ENCODE results near the gene NFIB.
A peak's percentile ranks its signal among the peaks of the same experiment; 100 is the strongest.

Gene NFIB

DNA sequence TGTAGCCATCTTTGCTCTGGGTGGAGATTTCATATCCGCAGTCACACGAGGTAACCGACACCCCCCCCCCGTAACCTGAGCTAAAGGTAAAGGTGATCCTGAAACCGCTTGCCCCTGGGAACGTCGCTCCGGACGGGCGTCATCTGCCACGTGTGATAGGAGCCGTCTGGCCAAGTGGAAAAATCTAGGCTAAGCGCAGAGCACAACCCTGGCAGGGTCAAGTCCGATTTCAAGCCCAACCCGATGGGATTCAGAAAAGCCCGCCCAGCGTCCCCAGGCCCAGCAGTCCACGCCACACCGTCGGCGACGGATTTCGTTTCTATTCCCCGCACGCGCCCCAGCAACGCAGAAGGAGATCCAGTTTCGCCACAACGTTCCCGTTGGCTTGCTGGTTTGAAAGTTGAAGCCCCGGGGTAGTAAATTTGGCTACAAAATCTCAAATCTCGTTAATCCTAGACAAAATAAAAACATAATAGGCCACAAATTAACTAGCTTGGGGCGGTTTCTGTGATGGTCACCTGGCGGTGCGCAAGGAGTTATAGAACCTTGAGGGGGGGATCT lies 32.4 kb upstream of the NFIB start:
- in situ Hi-C loops (cut with HindIII; ENCODE audit: low pct_ligation_motif_present, low pct_unique_long_range_greater_than_20kb, low sequenced_read_pairs): no loop called here
- no peak for DNase-seq

GRCh38 chr9:14345354-14346230 lies 31.7 kb upstream of the NFIB start:
- DNase-seq: no peak
- in situ Hi-C loops (cut with HindIII; ENCODE audit: low pct_ligation_motif_present, low pct_unique_long_range_greater_than_20kb, low sequenced_read_pairs): no loop called here

GRCh38 chr9:14344941-14345353 lies 31.0 kb upstream of the NFIB start:
- no peak for DNase-seq
- in situ Hi-C loops (cut with HindIII; ENCODE audit: low pct_ligation_motif_present, low pct_unique_long_range_greater_than_20kb, low sequenced_read_pairs): no loop called here

- in situ Hi-C loops (cut with HindIII; ENCODE audit: low pct_ligation_motif_present, low pct_unique_long_range_greater_than_20kb, low sequenced_read_pairs): no loop called here
- DNase-seq: no peak
Measured at GRCh38 chr9:14344053-14344524, 30.1 kb upstream of the NFIB start.

DNA sequence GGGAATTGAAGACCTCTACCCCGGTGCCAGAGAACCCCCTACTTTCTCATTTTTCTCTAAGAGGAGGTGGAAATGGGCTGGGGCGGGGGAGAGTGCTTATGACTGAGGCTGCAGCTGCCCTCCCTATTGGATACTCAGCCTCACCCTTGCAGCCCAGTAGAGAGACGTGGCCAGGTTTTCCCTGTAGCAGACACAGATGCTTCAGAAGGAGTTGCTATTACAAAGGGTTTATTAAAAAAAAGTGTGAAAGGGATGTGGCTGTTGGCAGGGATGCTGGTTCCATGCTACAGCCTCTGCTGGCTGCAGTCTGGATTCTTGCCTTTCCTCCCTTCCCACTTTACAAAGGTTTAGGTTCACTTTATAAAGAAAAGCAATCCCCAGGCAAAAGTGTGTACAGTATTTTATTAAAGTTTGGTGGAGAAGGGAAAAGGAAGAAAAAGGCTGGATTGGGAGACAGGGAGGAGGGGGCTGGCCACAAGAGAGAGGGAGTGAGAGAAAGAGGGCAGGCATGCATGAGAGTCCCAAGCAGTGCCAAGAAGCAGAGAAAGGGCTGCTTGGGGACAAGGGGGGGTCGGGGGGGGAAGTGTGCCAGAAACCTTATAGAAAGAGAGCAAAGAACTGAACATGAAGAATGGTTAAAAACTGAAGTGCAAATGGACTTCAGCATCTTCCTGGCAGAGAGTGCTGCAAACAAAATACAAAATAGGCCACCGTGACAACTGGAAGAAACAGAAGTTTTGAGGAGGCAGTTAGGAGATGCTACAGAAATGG lies 29.5 kb upstream of the NFIB start:
- DNase-seq: no peak
- in situ Hi-C loops (cut with HindIII; ENCODE audit: low pct_ligation_motif_present, low pct_unique_long_range_greater_than_20kb, low sequenced_read_pairs): no loop called here

DNA sequence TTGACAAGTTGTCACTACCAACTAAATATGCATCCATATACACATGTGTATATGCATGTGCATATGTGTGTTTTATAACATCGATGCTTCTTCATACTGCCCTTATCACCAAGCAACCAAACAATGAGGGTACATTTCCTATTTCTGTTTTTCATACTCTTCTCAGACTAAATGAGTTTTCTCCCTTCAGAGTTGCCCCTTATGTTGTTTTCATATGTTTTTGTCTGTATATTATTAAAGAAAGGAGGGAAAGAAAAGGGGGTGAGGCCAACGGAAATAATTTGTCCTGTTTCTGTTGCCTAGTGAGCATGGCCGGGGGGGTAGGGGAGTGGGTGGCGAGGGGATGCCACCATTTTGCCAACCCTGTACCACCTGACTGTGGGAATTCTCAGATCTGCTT lies 28.8 kb upstream of the NFIB start:
- DNase-seq: no peak
- in situ Hi-C loops (cut with HindIII; ENCODE audit: low pct_ligation_motif_present, low pct_unique_long_range_greater_than_20kb, low sequenced_read_pairs): no loop called here

- in situ Hi-C loops (cut with HindIII; ENCODE audit: low pct_ligation_motif_present, low pct_unique_long_range_greater_than_20kb, low sequenced_read_pairs): no loop called here
- no peak for DNase-seq
Measured at GRCh38 chr9:14341437-14342122, 27.6 kb upstream of the NFIB start.

DNA sequence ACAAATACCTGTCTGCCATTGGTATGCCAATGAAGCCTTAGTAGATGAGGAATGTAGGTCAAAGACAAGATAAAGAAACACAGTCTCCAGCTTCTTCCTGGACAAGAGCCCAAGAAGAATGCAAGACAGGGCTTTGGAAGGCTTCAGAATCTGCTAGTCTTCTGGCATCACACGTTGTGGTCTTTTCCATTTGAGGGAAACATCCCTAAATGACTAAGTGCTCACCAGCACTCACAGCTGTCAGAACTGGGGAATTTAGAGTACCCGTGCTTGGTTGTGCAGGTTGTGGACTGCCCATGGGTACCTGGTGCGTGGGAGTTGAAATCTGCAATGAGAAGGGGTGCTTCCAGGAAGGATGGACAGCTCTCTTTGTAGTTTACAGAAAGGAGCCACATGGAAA lies 27.1 kb upstream of the NFIB start:
- DNase-seq: no peak
- in situ Hi-C loops (cut with HindIII; ENCODE audit: low pct_ligation_motif_present, low pct_unique_long_range_greater_than_20kb, low sequenced_read_pairs): no loop called here

DNA sequence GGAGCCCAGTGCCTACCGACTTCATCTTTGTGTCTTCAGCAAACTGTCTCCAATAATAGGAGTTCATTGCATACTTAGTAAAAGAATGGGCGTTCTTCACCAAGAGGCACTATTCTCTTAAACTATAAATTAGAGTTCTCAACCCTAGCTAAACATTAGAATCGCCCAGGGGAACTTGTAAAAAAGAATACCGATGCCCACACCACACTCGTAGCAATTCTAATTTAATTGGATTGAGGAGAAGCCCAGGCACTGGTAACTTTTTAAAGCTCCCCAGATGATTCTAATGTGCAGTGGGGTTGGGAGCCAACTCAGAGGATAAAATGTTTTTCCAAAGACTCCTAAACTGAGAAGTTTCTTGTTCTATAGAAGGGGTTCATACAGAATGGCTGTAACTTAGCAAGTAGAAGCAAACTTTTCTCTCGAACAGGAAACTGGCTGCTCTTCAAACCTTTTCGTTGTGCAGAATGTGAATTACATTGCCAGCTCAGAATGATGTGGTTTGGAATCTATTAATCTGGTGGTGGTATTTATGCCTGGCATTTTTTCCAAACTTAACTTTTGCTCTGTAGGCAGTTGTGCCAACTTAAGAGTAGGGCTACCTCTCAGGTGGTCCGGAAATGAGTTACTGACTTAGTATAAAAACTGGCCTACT lies 26.4 kb upstream of the NFIB start:
- in situ Hi-C loops (cut with HindIII; ENCODE audit: low pct_ligation_motif_present, low pct_unique_long_range_greater_than_20kb, low sequenced_read_pairs): no loop called here
- no peak for DNase-seq

- DNase-seq: no peak
- in situ Hi-C loops (cut with HindIII; ENCODE audit: low pct_ligation_motif_present, low pct_unique_long_range_greater_than_20kb, low sequenced_read_pairs): no loop called here
Measured at GRCh38 chr9:14339746-14340145, 25.8 kb upstream of the NFIB start.

DNA sequence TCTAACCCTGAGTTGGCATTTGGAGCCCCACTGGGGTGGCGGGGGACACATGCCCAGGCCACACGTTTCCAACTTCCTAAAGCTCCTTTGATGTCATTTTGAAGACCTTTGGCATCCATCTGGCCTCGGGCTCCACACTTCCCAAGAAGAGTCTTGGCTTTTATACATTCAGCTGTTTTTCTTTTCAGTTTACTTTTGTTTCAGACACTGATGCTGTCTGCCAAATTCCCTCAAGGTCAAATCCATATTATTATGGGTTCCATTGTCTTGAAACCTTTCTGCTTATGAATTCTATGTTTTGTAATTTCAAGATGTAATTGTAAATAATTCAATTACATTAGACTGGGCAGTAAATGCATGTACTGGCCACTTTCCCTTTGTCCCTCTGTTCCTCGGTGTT lies 23.7 kb upstream of the NFIB start:
- in situ Hi-C loops (cut with HindIII; ENCODE audit: low pct_ligation_motif_present, low pct_unique_long_range_greater_than_20kb, low sequenced_read_pairs): no loop called here
- no peak for DNase-seq

GRCh38 chr9:14336244-14336643 lies 22.3 kb upstream of the NFIB start:
- in situ Hi-C loops (cut with HindIII; ENCODE audit: low pct_ligation_motif_present, low pct_unique_long_range_greater_than_20kb, low sequenced_read_pairs): no loop called here
- no peak for DNase-seq

DNA sequence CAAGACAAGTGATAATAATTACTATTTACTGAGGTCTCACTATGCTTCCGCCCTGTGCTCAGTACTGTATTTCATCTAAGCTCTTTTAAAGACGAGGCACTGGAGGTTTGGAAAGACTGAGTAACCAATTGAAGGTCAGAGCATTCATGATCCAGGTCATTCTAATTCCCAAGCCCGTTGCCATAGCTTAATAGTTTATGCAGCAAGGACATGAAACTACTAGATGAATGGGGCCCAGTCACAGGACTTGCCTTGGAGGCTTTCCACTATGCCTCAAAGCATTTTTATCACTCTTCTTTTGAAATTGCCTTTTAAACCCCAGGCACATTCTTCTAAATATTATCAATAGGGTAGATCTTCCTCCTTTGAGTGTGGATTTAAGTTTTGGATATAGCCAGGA lies 17.2 kb upstream of the NFIB start:
- no peak for DNase-seq
- in situ Hi-C loops (cut with HindIII; ENCODE audit: low pct_ligation_motif_present, low pct_unique_long_range_greater_than_20kb, low sequenced_read_pairs): no loop called here

DNA sequence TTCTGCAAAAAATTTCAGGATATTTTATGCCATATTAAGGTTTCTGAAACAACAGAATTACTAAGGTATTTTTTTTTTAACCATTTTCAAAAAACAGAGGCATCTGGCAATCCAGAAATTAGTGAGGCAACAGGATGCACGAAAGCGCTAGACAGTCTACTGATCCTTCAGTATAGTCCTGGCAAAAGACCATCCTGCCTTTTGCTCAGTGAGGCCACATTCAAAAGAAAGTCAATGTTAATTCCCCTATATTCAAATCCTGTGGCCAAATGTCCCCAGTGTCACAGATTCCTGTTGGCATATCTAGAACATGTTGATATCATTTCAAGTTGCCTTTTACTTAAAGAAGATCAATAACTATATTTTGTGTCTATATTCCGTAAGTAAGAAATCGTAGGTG lies 13.1 kb upstream of the NFIB start:
- in situ Hi-C loops (cut with HindIII; ENCODE audit: low pct_ligation_motif_present, low pct_unique_long_range_greater_than_20kb, low sequenced_read_pairs): no loop called here
- DNase-seq: no peak

DNA sequence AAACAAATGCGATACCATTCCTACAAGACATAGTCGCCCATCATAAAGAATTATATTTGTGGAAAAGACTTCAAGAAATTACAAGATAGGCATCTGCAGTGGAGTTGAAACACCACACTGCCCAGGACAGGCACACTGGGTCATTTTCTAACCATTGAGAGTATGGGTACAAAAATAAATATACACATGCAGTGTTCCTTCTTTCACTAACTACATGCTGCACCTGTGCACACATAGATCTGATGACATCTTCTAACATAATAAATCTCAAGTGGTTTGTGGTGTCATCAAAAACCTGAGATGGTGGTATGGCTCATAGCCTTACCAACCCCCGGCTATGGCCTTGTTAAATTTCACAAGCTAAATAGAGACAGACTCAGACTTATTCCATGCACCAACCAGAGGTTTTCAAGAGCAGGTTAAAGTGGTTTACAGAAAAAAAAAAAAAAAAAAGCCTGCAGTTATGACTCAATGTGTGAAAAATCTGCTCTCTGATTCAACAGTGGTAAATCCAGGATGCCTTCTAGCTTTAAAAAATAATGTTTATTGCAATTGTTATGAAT lies 12.4 kb upstream of the NFIB start:
- in situ Hi-C loops (cut with HindIII; ENCODE audit: low pct_ligation_motif_present, low pct_unique_long_range_greater_than_20kb, low sequenced_read_pairs): no loop called here
- DNase-seq: peak; percentile 77

GRCh38 chr9:14325147-14325546 lies 11.2 kb upstream of the NFIB start:
- in situ Hi-C loops (cut with HindIII; ENCODE audit: low pct_ligation_motif_present, low pct_unique_long_range_greater_than_20kb, low sequenced_read_pairs): no loop called here
- no peak for DNase-seq

DNA sequence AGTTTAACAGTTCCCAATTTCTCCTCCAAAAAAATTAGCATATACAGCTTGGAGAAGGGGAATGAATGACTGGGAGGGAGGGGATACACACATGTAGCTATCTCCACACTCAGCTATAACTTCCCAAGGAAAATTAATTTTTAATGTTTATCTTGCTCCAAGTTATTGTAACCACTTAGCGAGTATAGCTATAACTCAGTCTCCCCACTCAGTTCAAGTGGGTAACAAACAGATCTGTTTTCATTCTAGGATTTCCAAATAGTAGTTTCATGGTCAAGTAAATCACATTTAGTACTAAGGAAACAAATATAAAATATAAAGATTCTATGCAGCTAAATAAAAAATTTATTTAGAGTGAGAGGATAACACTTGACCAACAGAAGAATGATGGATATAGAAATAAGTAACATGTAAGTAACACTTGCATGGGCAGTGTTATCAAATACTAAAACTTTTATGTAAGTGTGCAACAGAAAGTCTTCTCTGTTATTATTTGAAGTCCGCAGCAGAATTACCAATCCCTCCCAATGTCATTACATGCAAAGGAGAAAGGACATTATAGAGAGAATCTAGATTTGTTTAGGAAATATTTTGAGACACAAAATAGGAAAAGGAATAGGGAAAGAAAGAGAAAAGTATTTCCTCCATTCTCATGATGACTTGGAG lies 10.2 kb upstream of the NFIB start:
- in situ Hi-C loops (cut with HindIII; ENCODE audit: low pct_ligation_motif_present, low pct_unique_long_range_greater_than_20kb, low sequenced_read_pairs): no loop called here
- DNase-seq: no peak

Data from ACHN (cell line).